Measurements from ENCODE around the gene LRRC49. TPM values are rescaled to one million over a fixed set of nuclear protein-coding genes. Genes with fewer than 3 reads are reported as not detected.

The LRRC49 gene
- total and polyA plus RNA-seq, 2 of the 13 experiments (the other 11 are each of a cell fraction or from before 2014, with no cell fraction given): 0.57 to 1.00 TPM

DNA sequence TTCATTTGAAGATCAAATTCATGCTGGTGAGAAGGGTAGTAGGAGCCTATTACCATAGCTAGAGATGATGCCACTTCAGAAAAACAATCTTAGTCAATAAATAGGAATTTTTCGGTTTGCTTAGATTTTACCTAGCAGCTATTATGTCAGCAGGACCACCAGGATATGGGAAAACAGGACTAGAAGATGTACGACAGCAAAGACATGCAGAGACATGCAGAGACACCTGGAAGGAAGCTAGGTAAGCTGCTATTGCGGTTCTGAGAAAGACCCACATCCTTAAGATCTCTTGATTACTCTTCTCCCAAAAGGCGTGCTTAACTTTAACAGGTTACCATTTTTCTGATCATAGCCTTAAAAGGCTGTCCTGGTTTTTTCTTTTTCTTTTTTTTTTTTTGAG lies 157.8 kb downstream of the LRRC49 start (continued):
- TF ChIP-seq, protein P1, sequence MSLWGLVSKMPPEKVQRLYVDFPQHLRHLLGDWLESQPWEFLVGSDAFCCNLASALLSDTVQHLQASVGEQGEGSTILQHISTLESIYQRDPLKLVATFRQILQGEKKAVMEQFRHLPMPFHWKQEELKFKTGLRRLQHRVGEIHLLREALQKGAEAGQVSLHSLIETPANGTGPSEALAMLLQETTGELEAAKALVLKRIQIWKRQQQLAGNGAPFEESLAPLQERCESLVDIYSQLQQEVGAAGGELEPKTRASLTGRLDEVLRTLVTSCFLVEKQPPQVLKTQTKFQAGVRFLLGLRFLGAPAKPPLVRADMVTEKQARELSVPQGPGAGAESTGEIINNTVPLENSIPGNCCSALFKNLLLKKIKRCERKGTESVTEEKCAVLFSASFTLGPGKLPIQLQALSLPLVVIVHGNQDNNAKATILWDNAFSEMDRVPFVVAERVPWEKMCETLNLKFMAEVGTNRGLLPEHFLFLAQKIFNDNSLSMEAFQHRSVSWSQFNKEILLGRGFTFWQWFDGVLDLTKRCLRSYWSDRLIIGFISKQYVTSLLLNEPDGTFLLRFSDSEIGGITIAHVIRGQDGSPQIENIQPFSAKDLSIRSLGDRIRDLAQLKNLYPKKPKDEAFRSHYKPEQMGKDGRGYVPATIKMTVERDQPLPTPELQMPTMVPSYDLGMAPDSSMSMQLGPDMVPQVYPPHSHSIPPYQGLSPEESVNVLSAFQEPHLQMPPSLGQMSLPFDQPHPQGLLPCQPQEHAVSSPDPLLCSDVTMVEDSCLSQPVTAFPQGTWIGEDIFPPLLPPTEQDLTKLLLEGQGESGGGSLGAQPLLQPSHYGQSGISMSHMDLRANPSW (CRISPR knock-in tag; IDR thresholded peaks at IDR 0.05; ENCODE audit: borderline replicate concordance): no peak
- TF ChIP-seq U2AF1 (optimal IDR thresholded peaks at IDR 0.05; ENCODE audit: low read depth, low read length): no peak

DNA sequence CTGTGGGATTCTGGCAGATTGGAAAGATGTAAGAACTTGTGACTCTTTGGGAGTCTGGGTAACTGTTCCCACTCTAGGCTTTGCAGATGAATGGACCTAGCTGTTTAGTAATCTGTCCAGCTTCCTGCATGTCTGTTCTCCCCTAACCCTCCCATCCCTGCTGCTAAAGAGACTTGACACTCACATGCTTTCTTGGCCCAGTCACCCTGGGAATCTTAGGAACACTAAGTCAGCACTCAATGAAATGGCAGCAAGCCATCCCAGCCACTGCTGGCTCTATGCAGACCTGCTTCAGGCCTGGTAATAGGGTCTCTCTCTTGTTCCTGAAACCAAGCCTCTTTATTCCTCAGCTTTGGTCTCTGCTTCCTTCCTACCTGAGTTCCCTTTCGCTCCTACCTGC lies 158.9 kb downstream of the LRRC49 start:
- 4% methylated on average over 1 of the region's 1 CpG for WGBS (ENCODE audit: low lambda C conversion rate)
- no peak for ATAC-seq
- BruUV-seq (replicated peaks): no TSS peak
- intact Hi-C loops (cut with micrococcal nuclease; ENCODE audit: unreplicated experiment) (no loop called here), in situ Hi-C loops (cut with HindIII; ENCODE audit: extremely low pct_ligation_motif_present, low pct_unique_long_range_greater_than_20kb) (no loop called here)
- FAIRE-seq: no peak
- H3K79me2 ChIP-seq (ENCODE audit: insufficient read depth, low read length): no peaks in the 10 kb centered on the region
- no peak overlapping the region for H3K27ac ChIP-seq (ENCODE audit: extremely low read length, insufficient read depth, low read length)
- no peaks in the 10 kb centered on the region for H3K4me1 ChIP-seq (ENCODE audit: insufficient read depth, low read length)
- ChIA-PET POLR2A (no interaction called here), CTCF (ENCODE audit: low intra/inter-chr PET ratio, low total read pairs) (no interaction called here)
- no peak overlapping the region for H3K9ac ChIP-seq (ENCODE audit: insufficient read depth, low read depth, low read length)
- H3K36me3 ChIP-seq (replicated peaks in 1 of 2; ENCODE audit: control insufficient read depth in 1 of 2, insufficient read depth in 2 of 2, low read length in 2 of 2): no peaks in the 10 kb centered on the region
- no peak for DNase-seq (ENCODE audit: low spot score)
- H3K4me2 ChIP-seq (ENCODE audit: low read depth, low read length): no peak overlapping the region
- H4K20me1 ChIP-seq (ENCODE audit: insufficient read depth, low read length): no peaks in the 10 kb centered on the region
- no peak overlapping the region for H3K4me3 ChIP-seq (replicated peaks in 1 of 3; ENCODE audit: insufficient read depth in 1 of 3, low read depth in 2 of 3, low read length in 3 of 3)
- no peak overlapping the region for H2AFZ ChIP-seq (ENCODE audit: low read length)
- H3K9me3 ChIP-seq (ENCODE audit: low read length): no peaks in the 10 kb centered on the region
- no peaks in the 10 kb centered on the region for H3K27me3 ChIP-seq (ENCODE audit: control insufficient read depth in 1 of 2, insufficient read depth in 2 of 2, low read length in 2 of 2)
- TF ChIP-seq, protein P2, sequence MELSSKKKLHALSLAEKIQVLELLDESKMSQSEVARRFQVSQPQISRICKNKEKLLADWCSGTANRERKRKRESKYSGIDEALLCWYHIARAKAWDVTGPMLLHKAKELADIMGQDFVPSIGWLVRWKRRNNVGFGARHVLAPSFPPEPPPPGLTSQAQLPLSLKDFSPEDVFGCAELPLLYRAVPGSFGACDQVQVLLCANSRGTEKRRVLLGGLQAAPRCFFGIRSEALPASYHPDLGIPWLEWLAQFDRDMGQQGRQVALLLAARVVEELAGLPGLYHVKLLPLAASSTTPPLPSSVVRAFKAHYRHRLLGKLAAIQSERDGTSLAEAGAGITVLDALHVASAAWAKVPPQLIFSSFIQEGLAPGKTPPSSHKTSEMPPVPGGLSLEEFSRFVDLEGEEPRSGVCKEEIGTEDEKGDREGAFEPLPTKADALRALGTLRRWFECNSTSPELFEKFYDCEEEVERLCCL (CRISPR knock-in tag; IDR thresholded peaks at IDR 0.05; ENCODE audit: borderline replicate concordance): no peak
- TF ChIP-seq, protein P3, sequence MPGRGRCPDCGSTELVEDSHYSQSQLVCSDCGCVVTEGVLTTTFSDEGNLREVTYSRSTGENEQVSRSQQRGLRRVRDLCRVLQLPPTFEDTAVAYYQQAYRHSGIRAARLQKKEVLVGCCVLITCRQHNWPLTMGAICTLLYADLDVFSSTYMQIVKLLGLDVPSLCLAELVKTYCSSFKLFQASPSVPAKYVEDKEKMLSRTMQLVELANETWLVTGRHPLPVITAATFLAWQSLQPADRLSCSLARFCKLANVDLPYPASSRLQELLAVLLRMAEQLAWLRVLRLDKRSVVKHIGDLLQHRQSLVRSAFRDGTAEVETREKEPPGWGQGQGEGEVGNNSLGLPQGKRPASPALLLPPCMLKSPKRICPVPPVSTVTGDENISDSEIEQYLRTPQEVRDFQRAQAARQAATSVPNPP (CRISPR knock-in tag; IDR thresholded peaks at IDR 0.05): no peak
- TF ChIP-seq ZNF503 (CRISPR knock-in tag; IDR thresholded peaks at IDR 0.05) (no peak), MTF1 (CRISPR knock-in tag; IDR thresholded peaks at IDR 0.05) (no peak), ZNF83 (CRISPR knock-in tag; IDR thresholded peaks at IDR 0.05; ENCODE audit: borderline replicate concordance) (no peak), ZKSCAN5 (CRISPR knock-in tag; IDR thresholded peaks at IDR 0.05) (no peak), ZNF367 (CRISPR knock-in tag; IDR thresholded peaks at IDR 0.05; ENCODE audit: borderline replicate concordance) (no peak), HOXA5 (CRISPR knock-in tag; IDR thresholded peaks at IDR 0.05) (no peak), ARID2 (CRISPR knock-in tag; IDR thresholded peaks at IDR 0.05; ENCODE audit: borderline replicate concordance) (no peak)
- TF ChIP-seq, protein P4, sequence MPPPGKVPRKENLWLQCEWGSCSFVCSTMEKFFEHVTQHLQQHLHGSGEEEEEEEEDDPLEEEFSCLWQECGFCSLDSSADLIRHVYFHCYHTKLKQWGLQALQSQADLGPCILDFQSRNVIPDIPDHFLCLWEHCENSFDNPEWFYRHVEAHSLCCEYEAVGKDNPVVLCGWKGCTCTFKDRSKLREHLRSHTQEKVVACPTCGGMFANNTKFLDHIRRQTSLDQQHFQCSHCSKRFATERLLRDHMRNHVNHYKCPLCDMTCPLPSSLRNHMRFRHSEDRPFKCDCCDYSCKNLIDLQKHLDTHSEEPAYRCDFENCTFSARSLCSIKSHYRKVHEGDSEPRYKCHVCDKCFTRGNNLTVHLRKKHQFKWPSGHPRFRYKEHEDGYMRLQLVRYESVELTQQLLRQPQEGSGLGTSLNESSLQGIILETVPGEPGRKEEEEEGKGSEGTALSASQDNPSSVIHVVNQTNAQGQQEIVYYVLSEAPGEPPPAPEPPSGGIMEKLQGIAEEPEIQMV (CRISPR knock-in tag; IDR thresholded peaks at IDR 0.05; ENCODE audit: low read depth): no peak

All from HepG2 (cell line).